Epithelial cell of esophagus (primary cell): ENCODE data around the gene C5.

Experiments
- DNase-seq: peaks from one replicate; pipeline ENCODE4 v3.0.0; 2010; ENCODE audit warnings: low read depth
- H3K4me3 ChIP-seq: 2 replicates; pipeline ENCODE4 v1.5.1; 2011; ENCODE audit warnings: mild to moderate bottlenecking, low read length, control low read depth
- TF ChIP-seq, protein P1 (sequence below): IDR thresholded peaks from 2 replicates; pipeline ENCODE4 v1.5.1; 2011; ENCODE audit warnings: low read depth, mild to moderate bottlenecking, low read length, control low read depth, inconsistent platforms; ENCODE audit not compliant: insufficient read depth; ENCODE audit errors: missing control alignments

The C5 gene

DNA sequence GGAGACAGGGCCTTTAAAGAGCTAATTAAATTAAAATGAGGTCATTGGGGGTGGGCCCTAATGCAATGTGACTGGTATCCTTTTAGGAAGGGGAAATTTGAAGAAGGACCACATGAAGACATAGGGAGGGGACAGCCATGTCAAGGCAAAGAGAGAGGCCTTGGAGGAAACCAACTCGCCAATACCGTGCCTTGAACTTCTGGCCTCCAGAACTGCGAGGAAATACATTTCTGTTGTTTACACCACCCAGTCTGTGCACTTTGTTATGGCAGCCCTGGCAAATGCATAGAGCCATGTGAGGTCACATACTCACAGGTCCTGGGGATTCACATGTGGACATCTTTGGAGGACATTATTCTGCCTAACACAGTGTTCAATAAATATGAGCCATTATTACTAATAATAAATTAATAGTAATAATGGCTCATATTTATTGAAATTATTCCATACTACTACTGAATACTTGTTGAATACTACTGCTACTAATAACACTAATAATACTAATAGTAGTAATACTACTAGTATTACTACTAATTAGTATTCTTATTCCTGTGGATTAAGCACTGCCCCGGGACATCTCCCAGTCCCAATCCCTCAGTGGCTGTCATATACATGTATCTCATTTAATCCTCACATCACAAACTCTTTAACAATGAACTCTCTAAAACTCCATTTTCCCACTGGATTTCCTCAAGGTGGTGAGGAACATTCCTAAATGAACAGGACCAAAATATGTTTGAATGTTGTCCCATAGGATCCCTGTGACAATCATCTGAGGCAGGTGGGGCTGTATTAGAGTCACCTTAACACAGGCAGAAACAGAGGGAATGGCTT, 131.9 kb downstream of the C5 start:
- TF ChIP-seq, protein P1, sequence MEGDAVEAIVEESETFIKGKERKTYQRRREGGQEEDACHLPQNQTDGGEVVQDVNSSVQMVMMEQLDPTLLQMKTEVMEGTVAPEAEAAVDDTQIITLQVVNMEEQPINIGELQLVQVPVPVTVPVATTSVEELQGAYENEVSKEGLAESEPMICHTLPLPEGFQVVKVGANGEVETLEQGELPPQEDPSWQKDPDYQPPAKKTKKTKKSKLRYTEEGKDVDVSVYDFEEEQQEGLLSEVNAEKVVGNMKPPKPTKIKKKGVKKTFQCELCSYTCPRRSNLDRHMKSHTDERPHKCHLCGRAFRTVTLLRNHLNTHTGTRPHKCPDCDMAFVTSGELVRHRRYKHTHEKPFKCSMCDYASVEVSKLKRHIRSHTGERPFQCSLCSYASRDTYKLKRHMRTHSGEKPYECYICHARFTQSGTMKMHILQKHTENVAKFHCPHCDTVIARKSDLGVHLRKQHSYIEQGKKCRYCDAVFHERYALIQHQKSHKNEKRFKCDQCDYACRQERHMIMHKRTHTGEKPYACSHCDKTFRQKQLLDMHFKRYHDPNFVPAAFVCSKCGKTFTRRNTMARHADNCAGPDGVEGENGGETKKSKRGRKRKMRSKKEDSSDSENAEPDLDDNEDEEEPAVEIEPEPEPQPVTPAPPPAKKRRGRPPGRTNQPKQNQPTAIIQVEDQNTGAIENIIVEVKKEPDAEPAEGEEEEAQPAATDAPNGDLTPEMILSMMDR = no peak
- H3K4me3 ChIP-seq = no peak overlapping the region
- no peak for DNase-seq

DNA sequence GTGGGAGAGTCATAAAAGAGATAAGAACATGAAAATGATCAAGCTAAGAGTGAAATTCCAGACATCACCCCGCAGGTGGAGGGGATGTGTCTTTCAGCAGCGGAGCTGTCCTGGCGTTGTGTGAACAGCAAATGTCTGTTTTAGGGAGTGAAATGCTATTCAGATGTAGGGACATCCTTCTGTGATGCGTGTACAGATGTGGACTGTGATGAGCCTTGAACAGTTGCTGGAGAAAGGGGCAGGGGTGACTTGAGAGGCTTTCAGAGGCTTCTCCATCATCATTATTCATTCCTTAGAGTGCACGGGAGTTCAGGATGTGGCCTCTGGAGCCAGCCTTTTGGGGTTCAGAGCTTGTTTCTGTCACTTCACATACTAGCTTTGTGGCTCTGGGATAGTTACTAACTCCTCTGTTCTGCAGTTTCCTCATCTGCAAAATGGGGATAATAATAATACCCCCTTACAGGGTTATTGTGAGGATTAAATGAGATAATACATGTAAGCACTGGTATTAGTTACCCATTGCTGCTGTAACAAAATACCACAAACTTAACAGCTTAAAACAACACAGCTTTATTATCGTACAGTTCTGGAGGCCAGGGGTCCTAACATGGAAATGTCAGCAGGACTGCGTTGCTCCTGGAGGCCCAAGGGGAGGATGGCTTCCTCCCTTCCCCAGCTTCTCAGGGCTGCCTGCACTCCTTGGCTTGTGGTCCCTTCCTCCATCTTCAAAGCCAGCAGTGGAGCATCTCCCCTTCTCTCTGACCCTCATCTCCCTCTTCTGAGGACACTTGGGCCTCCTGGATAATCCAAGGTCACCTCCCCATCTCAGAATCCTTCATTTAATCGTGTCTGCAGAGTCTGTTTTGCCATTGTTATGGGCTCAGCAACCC, 132.8 kb downstream of the C5 start:
- no peak overlapping the region for H3K4me3 ChIP-seq
- TF ChIP-seq, protein P1 = no peak
- DNase-seq = no peak

DNA sequence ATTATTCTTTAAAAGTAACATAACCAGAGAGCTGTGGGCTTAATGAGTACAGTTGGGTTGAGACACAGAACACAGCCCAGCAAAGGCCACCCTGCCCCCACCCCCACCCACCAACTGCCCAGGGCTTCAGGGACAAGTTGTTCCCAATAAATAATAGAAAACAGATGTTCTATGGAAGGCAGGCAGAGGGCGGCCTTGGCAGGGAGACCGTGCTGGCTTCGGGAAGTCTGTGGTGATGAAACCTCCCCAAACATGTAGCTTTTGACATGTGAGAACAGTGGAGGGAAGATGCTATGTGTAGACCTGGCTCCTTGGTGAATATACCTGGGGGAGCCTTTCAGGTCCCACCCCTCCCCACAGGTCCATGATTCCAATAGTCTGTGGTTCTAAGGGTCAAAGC, 133.5 kb downstream of the C5 start:
- H3K4me3 ChIP-seq = no peak overlapping the region
- TF ChIP-seq, protein P1 = peak; percentile 43
- DNase-seq = peak; percentile 55

DNA sequence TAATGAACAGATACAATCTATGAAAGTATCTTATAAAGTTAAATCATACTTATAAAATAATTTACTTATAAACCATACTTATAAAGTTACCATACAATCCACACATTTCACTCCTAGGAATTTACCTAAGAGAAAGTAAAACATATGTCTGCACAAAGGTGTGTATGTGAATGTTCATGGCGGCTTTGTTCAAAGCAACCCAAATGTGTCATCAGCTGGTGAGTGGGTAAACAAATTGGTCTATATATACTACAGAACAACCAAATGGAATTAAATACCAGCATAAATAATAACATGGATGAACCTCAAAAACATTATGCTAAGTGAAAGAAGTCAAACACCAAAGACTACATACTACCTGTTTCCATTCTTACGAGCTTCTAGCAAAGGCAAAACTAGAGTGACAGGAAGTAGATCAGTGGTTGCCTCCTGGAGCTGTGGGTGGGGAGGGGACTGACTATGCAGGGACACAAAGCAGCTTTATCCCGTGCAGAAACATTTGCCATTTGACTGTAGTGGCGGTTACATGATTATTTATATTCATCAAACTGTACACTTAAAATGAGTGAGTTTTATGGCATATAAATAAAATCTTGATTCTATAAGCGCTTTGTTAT, 134.1 kb downstream of the C5 start:
- H3K4me3 ChIP-seq = no peak overlapping the region
- DNase-seq = no peak
- TF ChIP-seq, protein P1 = no peak

DNA sequence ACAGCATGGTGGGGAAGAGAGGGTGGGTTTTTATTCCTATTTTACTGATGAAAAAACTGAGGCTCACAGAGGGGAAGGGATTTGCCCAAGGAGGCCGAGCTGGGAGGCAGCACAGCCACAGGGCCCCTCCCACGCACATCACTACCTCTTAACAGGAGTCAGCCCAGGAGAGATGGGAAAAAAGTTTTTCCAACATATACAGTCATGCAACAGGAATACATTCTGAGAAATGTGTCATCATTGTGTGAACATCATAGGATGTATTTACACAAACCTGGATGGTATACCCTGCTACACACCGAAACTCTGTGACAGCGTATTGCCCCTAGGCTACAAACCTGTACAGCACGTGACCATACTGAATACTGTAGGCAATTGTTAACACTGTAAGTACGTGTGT, 135.1 kb downstream of the C5 start:
- DNase-seq = peak; percentile 98
- H3K4me3 ChIP-seq = no peak overlapping the region
- TF ChIP-seq, protein P1 = no peak

DNA sequence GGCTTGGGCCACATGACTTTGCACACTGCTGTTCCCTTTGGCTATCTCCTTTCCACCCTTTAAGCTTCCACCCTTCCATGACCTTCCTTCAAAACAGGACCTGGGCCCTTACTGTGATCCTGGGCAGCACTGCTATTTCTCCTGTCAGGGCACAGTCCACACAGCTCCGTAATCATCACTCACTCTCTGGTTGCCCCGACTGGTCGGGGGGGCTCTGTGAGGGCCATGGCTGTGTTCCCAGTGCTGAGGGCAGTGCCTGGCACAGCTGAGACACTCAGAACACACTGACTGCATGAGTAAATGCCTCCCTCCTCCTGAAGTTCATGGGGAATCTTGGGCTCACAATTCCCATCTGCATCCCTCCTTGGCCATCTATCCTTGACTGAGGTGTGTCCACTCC, 135.7 kb downstream of the C5 start:
- no peak overlapping the region for H3K4me3 ChIP-seq
- TF ChIP-seq, protein P1 = no peak
- no peak for DNase-seq
